H54 (cell line): ENCODE data around the gene XRN2.

Experiments used
- DNase-seq: peaks from one replicate; pipeline ENCODE4 v3.0.0; 2011; ENCODE audit warnings: low spot score, mixed read lengths; ENCODE audit not compliant: insufficient read length
- FAIRE-seq: peaks from 3 replicates; lab custom pipeline; 2011; peaks lifted over from hg19 to GRCh38; lab: Jason Lieb, UNC
- POLR2A ChIP-seq: IDR thresholded peaks from 2 replicates; pipeline ENCODE4 v1.6.1; 2011; ENCODE audit warnings: low read depth, mild to moderate bottlenecking, low read length

The XRN2 gene

GRCh38 chr20:21376626-21377025 lies 73.5 kb downstream of the XRN2 start:
- FAIRE-seq (no peak), DNase-seq (no peak)
- no peak for TF ChIP-seq POLR2A

- no peak for DNase-seq
- TF ChIP-seq POLR2A, result no peak
- no peak for FAIRE-seq
Measured at GRCh38 chr20:21377701-21378100, 74.6 kb downstream of the XRN2 start.

DNA sequence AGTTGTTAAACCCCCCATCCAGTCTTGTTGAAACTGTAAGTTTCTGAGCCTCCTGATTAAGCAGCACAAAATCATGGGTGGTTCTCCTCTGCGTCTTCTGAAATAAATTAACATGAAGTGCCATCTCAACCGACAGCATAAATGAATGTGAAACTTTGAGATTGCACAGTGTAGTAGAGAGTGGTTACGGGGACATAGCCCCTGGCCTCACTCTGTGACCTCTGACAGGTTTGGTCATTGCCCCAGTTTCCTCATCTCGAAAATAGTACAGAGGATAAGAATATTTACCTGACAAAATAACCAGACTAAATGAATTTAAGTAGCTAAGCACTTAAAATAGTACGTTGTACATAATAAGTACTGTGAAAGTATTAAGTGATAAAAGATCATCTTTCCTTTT lies 75.1 kb downstream of the XRN2 start:
- DNase-seq (no peak), FAIRE-seq (no peak)
- TF ChIP-seq POLR2A, result no peak

DNA sequence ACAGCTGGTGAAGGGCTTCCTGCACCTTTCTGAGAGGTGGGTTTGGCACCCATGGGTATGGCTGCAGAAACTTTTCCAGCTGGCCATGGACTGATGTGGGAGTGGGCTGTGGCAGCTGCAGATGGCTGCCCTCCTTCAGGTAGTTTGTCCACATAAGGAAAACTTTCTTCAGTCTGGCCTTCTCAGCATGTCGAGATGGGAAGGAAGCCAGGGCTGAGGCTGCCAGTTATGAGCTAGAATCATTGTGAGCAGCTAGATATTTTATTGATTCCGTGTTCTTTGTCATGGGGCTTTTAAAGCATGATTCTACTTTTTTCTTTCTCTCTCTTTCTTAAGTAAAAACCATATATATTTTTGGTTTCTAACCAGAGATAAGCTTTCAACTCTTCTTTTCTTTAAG lies 77.6 kb downstream of the XRN2 start:
- TF ChIP-seq POLR2A, result no peak
- FAIRE-seq (no peak), DNase-seq (no peak)

- FAIRE-seq, result no peak
Measured at GRCh38 chr20:21381619-21382018, 78.5 kb downstream of the XRN2 start.

DNA sequence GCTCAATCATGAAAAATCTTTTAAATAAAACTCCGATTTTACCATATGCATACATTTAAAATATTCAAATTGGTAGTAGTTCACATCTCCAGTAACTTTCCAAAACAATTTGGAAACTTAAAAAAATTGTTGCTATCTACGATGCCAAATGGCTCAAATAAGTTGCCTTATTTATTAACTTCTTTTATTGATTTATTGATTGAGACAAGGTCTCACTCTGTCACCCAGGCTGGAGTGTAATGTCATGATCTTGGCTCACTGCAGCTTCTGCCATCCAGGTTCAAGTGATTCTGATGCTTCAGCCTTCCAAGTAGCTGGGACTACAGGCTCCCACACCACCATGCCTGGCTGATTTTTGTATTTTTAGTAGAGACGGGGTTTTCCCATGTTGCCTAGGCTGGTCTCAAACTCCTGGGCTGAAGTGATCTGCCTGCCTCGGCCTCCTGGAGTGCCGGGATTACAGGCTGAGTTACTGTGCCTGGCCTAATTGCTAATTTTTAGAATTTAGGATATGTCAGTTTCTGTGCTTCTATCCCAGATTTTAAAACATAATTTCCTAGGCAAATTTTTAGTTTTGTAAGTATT lies 81.3 kb downstream of the XRN2 start:
- no peak for DNase-seq

More at GRCh38 chr20:21381619-21382018, 78.5 kb downstream of the XRN2 start:
- no peak for DNase-seq
- TF ChIP-seq POLR2A, result no peak

DNA sequence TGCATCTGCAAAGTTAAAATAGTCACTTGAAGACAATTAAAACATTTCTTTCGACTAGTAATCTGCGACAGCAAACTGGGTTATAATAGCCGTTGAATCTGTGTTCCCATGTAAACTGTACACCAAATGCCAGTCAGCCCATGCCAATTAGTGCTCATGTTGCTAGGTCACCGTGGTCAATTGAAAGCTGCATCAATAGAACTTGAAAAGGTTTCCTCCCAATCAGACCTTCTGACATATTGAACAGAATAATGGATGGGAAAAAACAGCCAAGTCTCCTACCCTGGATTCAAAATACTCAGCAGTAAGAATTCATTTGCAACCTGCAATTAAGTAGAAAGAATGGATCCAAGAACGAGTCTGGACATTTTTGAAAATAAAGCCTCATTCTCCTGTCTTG lies 83.0 kb downstream of the XRN2 start:
- no peak for DNase-seq
- no peak for FAIRE-seq
- TF ChIP-seq POLR2A, result no peak

More for the DNA sequence above, 81.3 kb downstream of the XRN2 start:
- FAIRE-seq, result no peak
- TF ChIP-seq POLR2A, result no peak

- no peak for DNase-seq
- no peak for TF ChIP-seq POLR2A
- no peak for FAIRE-seq
Measured at GRCh38 chr20:21387528-21387927, 84.4 kb downstream of the XRN2 start.

DNA sequence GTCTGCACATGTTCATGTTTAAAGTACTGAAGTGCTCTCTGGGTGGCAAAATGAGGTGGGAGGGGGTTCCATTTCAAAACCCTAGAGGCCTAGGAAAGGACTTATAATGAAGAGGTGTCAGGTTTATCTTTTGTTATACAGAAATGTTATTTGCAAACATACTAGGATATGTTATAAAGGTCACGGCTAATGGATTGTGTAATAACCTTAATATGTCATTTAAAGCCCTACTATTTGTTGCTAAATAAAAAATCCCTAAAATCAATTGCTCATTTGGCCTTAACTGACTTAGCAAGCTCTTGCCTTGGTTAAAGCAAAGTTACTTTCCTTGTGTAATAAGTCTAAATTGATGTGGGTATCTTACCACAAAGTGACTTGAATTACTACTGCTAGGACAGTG lies 85.4 kb downstream of the XRN2 start:
- no peak for TF ChIP-seq POLR2A
- FAIRE-seq (no peak), DNase-seq (no peak)

GRCh38 chr20:21389368-21389767 lies 86.2 kb downstream of the XRN2 start:
- DNase-seq, result no peak

DNA sequence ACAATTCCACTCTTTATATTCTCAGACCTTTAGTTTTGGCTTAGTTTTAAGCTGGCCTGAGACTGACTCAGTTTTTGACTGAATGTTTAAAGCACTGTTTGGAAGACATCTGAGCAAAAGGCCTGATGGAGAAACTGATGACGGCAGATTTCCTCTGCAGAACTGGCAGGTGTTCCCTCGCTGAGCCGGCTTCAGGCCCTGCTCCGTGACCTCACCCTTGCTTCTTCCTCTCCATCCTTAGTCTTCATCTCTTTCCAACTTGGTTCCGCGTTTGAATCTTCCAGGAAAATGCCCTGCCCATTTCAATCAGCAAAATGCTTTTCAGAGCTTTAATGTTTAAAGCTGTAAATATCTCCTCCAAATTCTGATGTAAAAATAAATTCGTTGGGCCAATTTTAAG lies 87.6 kb downstream of the XRN2 start:
- FAIRE-seq (no peak), DNase-seq (no peak)
- TF ChIP-seq POLR2A, result no peak

More at GRCh38 chr20:21389368-21389767, 86.2 kb downstream of the XRN2 start:
- no peak for TF ChIP-seq POLR2A
- FAIRE-seq, result no peak

DNA sequence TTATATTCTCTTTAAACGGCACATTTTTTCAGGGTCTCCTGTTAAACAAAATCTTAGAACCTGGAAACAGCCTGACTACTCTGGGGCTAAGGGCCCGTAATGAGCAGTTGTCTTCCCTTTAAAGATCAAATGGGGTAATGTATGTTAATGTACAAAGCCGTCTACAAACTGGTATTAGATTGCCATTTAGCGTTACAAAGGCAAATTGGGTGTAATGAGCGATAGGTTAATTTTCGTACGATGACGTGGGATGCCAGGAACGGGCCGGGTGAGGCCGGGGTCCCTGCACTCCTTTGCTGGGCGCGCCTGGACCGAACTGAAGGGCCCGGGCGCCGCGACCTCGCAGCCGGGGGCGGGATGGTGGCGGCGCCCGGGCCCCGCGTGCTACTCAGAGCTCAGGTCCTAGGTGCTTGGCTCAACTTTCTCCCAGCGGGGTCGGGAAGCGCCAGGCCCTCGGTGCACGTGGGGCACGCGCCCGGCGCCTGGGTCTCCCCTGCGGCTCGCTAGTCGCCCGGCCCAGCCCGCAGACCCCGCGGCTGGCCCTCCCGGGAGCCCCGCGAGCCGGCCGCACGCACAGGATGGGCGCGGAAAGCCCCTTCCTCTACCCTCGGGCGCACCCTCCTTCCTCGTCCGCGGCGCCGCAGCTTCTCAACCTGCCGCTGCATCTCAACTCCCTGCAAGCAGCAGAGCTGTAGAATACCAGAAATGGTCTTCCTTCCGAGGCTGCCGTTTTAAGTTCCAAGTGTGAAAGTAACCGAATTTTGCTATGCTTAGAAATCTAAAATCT lies 88.2 kb downstream of the XRN2 start:
- FAIRE-seq, result no peak
- no peak for DNase-seq
- no peak for TF ChIP-seq POLR2A

DNA sequence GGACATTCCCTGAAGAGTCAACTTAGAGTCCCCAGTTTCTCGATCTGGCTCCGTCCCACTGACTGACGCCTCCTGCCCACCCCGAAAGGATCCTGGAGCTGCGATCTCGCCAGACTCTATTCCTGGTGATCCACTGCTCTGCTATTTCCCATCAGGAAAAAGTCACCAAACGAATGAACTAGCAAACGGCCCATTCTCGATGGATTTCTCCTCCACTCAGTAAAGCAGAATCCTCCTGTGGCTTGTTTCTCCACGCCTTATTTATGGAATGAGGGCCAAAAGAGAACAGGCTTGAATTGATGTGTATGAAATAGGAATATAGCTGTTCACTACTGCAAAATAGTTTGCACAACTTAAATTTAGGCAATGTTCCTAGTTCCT lies 88.8 kb downstream of the XRN2 start:
- DNase-seq (no peak), FAIRE-seq (no peak)
- TF ChIP-seq POLR2A, result no peak

DNA sequence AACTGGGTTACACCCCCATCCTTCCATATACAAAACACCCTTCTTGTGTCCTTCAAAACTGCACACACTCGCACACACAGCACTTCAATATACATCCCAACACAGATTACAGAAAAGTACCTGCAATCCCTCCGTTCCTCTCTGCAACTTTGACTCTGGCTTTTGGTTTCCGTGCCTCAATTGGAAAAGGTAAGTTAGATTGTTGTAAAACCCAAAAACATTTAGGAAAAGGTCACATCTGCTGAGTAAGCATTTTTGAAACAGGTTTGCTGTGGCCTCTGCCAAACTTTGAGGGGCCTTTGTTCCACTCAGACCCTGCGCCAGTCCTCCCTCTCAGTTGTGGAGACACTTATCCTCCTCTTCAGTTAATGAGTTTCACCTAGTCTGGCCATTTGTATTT lies 90.0 kb downstream of the XRN2 start:
- FAIRE-seq, result no peak
- no peak for TF ChIP-seq POLR2A
- no peak for DNase-seq
